GM19035 (cell line): ENCODE results near the gene UBE4B.
"Not testable (repeated sequence)": the region's sequence is repeated elsewhere in the genome, so short reads cannot be mapped to it uniquely, and the experiment has no call there.

ENCODE experiments used
- ATAC-seq: cut with Tn5 transposase; IDR thresholded peaks from one replicate; pipeline ENCODE4 v1.9.1; 2021; ENCODE audit not compliant: unreplicated experiment

Gene UBE4B

GRCh38 chr1:10207810-10208209, 175.1 kb downstream of the UBE4B start:
- no peak for ATAC-seq

GRCh38 chr1:10208537-10208936, 175.8 kb downstream of the UBE4B start:
- ATAC-seq = no peak

- ATAC-seq = no peak
These were observed 176.8 kb downstream of the UBE4B start for GRCh38 chr1:10209590-10209904.

- peak; percentile 99 for ATAC-seq
These were observed 177.4 kb downstream of the UBE4B start, which contains the start of gene KIF1B for GRCh38 chr1:10209905-10210810. KIF1B (plus strand) TSS chr1:10210570; CDS start chr1:10232329, 21,759 bp downstream.

- peak; percentile 12 for ATAC-seq
These were observed 178.4 kb downstream of the UBE4B start for GRCh38 chr1:10210841-10211804.

GRCh38 chr1:10211805-10212410, 179.2 kb downstream of the UBE4B start:
- ATAC-seq = no peak

- ATAC-seq = no peak
These were observed 179.7 kb downstream of the UBE4B start for GRCh38 chr1:10212476-10212875.

- ATAC-seq = no peak
These were observed 180.5 kb downstream of the UBE4B start for GRCh38 chr1:10213186-10213705.

- no peak for ATAC-seq
These were observed 183.5 kb downstream of the UBE4B start for GRCh38 chr1:10216090-10216749.

GRCh38 chr1:10217748-10218441, 185.1 kb downstream of the UBE4B start:
- no peak for ATAC-seq

- ATAC-seq = no peak
These were observed 187.4 kb downstream of the UBE4B start for GRCh38 chr1:10220200-10220599.

- ATAC-seq = not testable (repeated sequence)
These were observed 187.9 kb downstream of the UBE4B start for GRCh38 chr1:10220657-10221056.

GRCh38 chr1:10225573-10225972, 192.8 kb downstream of the UBE4B start:
- no peak for ATAC-seq

- no peak for ATAC-seq
These were observed 195.8 kb downstream of the UBE4B start for GRCh38 chr1:10228528-10228927.

GRCh38 chr1:10229903-10230302, 197.1 kb downstream of the UBE4B start:
- ATAC-seq = no peak
